GM12875 (cell line): ENCODE data around the gene UNC79.

Source experiments
- H3K4me3 ChIP-seq: one replicate; pipeline ENCODE4 v1.5.1; 2011; ENCODE audit warnings: low read depth, low read length, control low read depth
- TF ChIP-seq, protein P1 (sequence below): IDR thresholded peaks from 2 replicates; pipeline ENCODE4 v1.5.1; 2011; ENCODE audit warnings: low read depth, mild to moderate bottlenecking, control low read depth, inconsistent platforms, low read length, moderate library complexity, borderline replicate concordance; ENCODE audit not compliant: insufficient read depth

UNC79 gene

DNA sequence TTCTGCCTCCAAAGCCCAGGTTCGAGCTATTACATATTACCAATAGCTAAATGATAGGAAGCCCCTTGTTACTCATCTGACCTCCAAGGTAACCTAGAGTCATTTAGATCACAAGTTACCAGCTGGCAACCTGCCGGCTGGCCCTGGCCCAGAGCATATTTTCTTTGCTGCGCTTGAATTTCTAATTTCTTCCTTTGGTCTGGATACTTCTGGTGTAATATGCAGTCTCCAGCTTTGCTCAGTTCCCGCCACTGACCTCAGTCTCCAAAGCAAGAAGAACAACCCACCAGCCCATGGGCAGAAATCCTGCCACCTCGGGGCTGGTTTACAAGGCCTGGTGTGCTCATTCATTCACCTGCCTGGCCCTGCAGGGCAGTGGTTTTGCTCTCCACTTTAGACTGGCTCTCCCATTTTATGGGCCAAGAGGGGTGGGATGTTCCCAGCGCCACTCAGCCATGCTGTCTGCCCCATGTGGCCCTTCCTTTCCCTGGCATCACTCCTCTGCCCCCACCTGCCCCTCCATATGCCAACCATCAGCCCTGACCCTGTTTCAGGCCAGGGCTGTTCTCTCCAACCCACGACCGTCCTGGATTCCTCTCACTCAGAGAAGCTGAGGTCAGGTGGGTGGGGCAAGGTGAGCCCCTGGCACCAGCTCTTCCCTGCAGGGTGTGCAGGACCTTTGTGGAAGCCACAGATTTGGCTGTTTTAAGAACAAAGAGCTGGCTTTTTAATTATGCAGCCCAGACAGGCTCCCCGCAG, 281.5 kb downstream of the UNC79 start:
- TF ChIP-seq, protein P1, sequence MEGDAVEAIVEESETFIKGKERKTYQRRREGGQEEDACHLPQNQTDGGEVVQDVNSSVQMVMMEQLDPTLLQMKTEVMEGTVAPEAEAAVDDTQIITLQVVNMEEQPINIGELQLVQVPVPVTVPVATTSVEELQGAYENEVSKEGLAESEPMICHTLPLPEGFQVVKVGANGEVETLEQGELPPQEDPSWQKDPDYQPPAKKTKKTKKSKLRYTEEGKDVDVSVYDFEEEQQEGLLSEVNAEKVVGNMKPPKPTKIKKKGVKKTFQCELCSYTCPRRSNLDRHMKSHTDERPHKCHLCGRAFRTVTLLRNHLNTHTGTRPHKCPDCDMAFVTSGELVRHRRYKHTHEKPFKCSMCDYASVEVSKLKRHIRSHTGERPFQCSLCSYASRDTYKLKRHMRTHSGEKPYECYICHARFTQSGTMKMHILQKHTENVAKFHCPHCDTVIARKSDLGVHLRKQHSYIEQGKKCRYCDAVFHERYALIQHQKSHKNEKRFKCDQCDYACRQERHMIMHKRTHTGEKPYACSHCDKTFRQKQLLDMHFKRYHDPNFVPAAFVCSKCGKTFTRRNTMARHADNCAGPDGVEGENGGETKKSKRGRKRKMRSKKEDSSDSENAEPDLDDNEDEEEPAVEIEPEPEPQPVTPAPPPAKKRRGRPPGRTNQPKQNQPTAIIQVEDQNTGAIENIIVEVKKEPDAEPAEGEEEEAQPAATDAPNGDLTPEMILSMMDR, result no peak
- H3K4me3 ChIP-seq, result no peak overlapping the region

DNA sequence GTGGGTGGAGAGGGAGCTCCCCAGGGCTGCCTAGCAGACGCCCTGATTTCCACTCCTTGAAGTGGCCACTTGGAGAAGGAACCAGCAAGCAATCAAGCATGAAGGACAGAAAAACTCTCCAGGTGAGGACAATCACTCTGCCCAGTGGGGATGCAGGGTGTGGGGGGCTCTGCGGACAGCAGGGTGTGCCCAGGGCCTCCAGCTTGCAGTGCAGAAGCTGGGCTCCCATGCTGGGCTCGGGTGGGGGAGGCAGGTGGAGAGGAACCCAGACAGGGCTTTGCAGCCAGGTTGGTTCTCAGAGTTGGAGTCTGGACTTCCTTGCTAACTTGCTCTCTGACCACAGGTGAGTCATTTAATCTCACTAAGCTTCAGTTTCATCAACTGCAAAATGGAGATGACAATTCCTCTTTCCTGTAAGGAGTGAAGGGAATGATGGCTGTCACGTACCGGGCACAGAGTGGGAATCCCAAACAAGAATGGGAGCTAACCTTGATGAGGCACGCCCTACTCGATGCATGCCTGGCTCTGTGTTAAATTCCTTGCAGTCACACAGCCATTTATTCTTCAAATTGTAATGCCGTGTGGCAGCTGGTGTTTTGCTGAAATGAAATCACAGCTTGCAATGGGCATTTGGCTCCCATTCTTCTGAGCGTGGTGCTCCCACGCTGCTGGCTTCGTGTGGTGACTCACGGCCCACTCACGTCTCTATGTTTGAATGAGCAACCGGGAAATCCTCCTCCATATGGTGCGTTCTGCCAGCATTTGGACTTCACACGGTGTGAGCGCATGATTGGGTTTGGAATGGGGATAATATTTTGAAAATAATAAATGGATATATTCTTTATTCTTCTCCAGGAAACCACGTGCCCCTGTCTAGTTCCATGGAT, 282.3 kb downstream of the UNC79 start:
- no peak overlapping the region for H3K4me3 ChIP-seq
- TF ChIP-seq, protein P1, result no peak

DNA sequence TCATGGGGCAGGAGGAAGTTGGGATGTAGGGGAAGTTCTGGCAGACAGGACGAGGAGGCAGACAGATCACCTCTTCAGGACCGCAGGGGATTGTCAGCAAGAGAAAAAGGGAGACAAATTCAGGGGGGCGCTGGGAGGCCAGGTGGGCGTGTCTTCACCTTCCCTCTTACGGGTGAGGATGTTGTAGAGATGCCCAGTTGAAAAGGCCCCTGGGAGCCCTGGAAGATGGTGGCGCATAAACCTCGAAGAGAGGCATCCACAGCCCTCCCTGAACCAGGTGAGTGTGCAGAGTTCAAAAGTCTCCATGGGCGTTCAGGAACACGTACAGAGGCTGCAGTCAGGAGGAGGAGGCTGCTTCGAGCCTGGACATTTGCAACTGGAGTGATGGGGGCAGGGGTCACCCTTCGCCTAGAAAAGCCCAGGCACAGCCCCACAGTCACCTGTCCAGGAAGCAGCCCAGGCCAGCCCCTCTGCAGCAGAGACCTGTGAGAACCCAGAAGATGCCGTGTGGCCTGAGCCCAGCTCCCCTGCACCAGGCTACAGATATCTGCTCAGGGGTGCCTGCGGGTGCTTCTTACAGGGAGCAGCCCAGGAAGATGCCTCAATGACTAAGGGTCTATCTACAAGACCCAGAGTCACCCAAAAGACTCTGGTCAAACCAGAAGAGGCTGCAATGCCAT, 283.1 kb downstream of the UNC79 start:
- TF ChIP-seq, protein P1, result no peak
- H3K4me3 ChIP-seq, result no peak overlapping the region

DNA sequence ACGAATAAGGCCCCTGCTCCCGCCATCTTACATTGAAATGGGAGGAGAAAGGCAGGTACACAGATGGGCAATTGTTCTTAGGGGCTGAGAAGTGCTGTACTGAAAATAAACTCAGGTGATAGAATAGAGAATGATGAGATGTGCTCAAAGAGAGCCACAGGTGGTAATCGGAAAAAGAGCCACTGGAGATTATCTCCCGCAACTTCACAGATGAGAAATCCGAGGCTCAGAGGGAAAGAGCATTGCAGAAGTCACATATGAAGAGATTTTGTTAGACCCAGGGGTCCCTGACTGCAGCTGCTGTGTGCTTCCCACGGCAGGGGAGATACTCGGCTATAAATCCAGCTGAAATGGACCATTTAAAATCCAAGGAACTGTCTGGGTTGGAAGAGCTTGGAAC, 283.9 kb downstream of the UNC79 start:
- TF ChIP-seq, protein P1, result no peak

DNA sequence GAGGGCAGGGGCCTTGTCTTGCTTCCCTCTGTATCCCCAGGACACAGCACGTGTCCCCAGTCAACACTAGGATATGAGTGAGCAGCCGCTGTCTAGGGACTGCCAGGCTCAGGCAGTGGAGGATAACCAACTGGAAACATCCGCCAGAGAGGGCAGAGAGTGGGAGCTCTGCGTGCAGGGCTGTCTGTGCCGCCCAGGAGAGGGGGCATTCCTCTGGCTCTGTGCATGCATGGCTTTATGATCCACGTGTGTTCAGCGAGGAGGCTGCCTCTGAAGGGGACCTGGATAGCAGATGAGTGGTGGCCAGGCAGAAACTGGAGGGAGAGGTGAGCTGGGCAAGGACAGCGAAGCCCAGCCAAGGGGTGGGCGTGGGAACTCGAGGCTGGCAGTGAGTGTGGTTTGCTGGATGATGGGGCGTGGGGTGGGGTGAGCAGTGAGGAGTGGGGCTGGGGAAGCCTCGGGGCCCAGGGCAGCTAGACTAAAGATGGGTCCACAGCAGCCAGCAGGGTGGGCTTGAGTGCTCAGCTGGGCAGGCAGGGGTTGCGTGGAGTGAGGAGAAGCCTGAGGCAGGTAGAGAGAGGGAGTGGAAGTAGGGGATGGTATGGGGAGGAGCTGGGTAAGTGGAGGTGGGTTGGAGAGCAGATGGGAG, 284.7 kb downstream of the UNC79 start:
- H3K4me3 ChIP-seq, result no peak overlapping the region
- TF ChIP-seq, protein P1, result no peak

More for the DNA sequence above, 283.9 kb downstream of the UNC79 start:
- H3K4me3 ChIP-seq, result no peak overlapping the region

DNA sequence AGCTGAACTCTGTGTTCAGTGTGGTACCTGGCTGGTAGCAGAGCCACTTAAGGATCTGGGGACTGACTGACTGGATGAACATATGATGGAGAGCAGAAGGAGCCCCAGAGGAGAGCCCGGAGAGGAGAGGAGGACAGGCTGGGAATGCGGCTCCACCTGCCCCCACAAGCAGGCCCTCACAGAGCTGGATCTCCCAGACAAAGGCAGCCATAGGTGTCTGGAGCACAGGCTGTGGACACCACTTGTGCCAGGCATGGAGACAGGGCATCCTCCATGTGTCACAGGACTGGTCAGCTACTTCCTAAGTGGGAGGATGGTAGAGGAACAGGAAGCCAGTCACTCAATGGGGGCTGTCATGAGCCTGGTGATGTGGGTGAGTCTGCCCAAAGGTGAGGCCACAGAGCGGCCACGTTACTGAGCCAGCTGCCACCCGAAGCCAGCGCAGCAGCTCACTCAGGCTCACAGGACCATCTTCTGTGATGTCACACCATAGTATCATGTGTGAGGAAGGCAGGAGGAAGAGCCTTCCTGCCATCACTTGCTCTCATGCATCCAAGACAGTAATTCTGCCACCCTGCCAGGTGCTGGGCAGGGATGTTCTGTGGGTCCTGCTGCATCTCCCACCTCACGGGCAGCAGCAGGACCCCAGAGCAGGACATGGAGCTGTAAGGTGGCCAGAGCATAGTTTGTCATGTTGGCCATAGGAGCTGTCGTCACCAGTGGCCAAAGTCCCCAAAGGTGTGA, 285.4 kb downstream of the UNC79 start:
- H3K4me3 ChIP-seq, result no peak overlapping the region
- TF ChIP-seq, protein P1, result no peak
